ENCODE data around the gene SIAE.

SIAE gene

GRCh38 chr11:124662106-124662505, 11.4 kb downstream of the SIAE start:
- no peak for DNase-seq

GRCh38 chr11:124661553-124661952, 12.0 kb downstream of the SIAE start:
- no peak for DNase-seq

GRCh38 chr11:124658986-124659385, 14.6 kb downstream of the SIAE start:
- DNase-seq = no peak

GRCh38 chr11:124658501-124658900, 15.0 kb downstream of the SIAE start:
- DNase-seq = no peak

GRCh38 chr11:124657904-124658303, 15.6 kb downstream of the SIAE start:
- no peak for DNase-seq

GRCh38 chr11:124656774-124657630, 16.5 kb downstream of the SIAE start:
- no peak for DNase-seq

GRCh38 chr11:124648610-124649009, 24.9 kb downstream of the SIAE start:
- DNase-seq = no peak

GRCh38 chr11:124646148-124646547, 27.4 kb downstream of the SIAE start:
- DNase-seq = no peak

GRCh38 chr11:124644426-124645280, 28.9 kb downstream of the SIAE start:
- peak; percentile 32 to 43 for DNase-seq

GRCh38 chr11:124643605-124644425, 29.7 kb downstream of the SIAE start:
- no peak for DNase-seq

- DNase-seq = no peak
Measured at GRCh38 chr11:124643042-124643604, 30.4 kb downstream of the SIAE start.

- no peak for DNase-seq
Measured at GRCh38 chr11:124642628-124643027, 30.9 kb downstream of the SIAE start.

GRCh38 chr11:124640666-124641065, 32.9 kb downstream of the SIAE start:
- no peak for DNase-seq

- DNase-seq = no peak
Measured at GRCh38 chr11:124639186-124639585, 34.4 kb downstream of the SIAE start.

GRCh38 chr11:124638500-124638899, 35.0 kb downstream of the SIAE start:
- no peak for DNase-seq

GRCh38 chr11:124635932-124636331, 37.6 kb downstream of the SIAE start:
- DNase-seq = no peak

- DNase-seq = no peak
Measured at GRCh38 chr11:124633355-124633754, 40.2 kb downstream of the SIAE start.

- DNase-seq = no peak
Measured at GRCh38 chr11:124629961-124630360, 43.6 kb downstream of the SIAE start.

GRCh38 chr11:124627546-124627945, 46.0 kb downstream of the SIAE start:
- DNase-seq = no peak

GRCh38 chr11:124625504-124626168, 47.9 kb downstream of the SIAE start:
- DNase-seq = no peak

- DNase-seq = no peak
Measured at GRCh38 chr11:124623861-124624525, 49.5 kb downstream of the SIAE start.
